H1 (cell line): Measurements from ENCODE around the gene SVEP1. TPM values are rescaled to one million over a fixed set of nuclear protein-coding genes. Genes with fewer than 3 reads are reported as not detected.

Source experiments
- CTCF ChIA-PET: fragments of 300-600 bp; sonication (Branson Sonifier 250); formaldehyde crosslinking; loops from one replicate; lab custom pipeline; 2021; ENCODE audit not compliant: partially characterized antibody; lab: Charles Lee
- POLR2A ChIA-PET: fragments of 300-600 bp; sonication (Branson Sonifier 250); formaldehyde crosslinking; loops from one replicate; lab custom pipeline; 2021; ENCODE audit warnings: inconsistent platforms; ENCODE audit not compliant: partially characterized antibody; lab: Charles Lee
- DNase-seq, 2 experiments: peaks; one replicate each; pipeline versions ENCODE4 v3.0.0 to v3.0.0-alpha.2; 2010 to 2022; ENCODE audit warnings: low spot score in 2 of 2, low read depth in 1 of 2, mixed read lengths in 1 of 2
- FAIRE-seq: peaks from 2 replicates; lab custom pipeline; 2011; peaks lifted over from hg19 to GRCh38; lab: Jason Lieb, UNC
- H2AFZ ChIP-seq: 2 replicates; pipeline ENCODE4 v1.8.1; 2012; ENCODE audit warnings: low read length, inconsistent platforms
- H2AK5ac ChIP-seq: 2 replicates; pipeline ENCODE4 v1.6.1; 2013; ENCODE audit warnings: low read depth, low read length
- H2BK120ac ChIP-seq: replicated peaks from 2 replicates; pipeline ENCODE3; 2013; ENCODE audit warnings: low read depth, low read length, inconsistent platforms
- H2BK12ac ChIP-seq: 2 replicates; pipeline ENCODE4 v1.6.1; 2013; ENCODE audit warnings: low read depth, low read length
- H2BK15ac ChIP-seq: 2 replicates; pipeline ENCODE4 v1.6.1; 2013; ENCODE audit warnings: low read length
- H2BK20ac ChIP-seq: 2 replicates; pipeline ENCODE4 v1.6.1; 2013; ENCODE audit warnings: low read length
- H2BK5ac ChIP-seq: 2 replicates; pipeline ENCODE4 v1.6.1; 2013; ENCODE audit warnings: low read depth, low read length
- H3K14ac ChIP-seq: 2 replicates; pipeline ENCODE4 v1.6.1; 2013; ENCODE audit warnings: inconsistent platforms; ENCODE audit not compliant: insufficient read length
- H3K18ac ChIP-seq: 2 replicates; pipeline ENCODE4 v1.6.1; 2013; ENCODE audit warnings: low read length; ENCODE audit errors: extremely low read depth
- H3K23ac ChIP-seq: 2 replicates; pipeline ENCODE4 v1.6.1; 2013; ENCODE audit warnings: inconsistent platforms; ENCODE audit not compliant: insufficient read length
- H3K23me2 ChIP-seq: 2 replicates; pipeline ENCODE4 v1.6.1; 2013; ENCODE audit warnings: low read depth, low read length
- H3K27ac ChIP-seq: 2 replicates; pipeline ENCODE4 v1.6.1; 2011; ENCODE audit warnings: low read depth, low read length, inconsistent platforms
- H3K27me3 ChIP-seq, 4 experiments: replicated peaks in 1 of 4; 1 replicate in 1 of 4; 2 replicates in 3 of 4; pipeline versions ENCODE4 v1.6.1 to v1.8.1; 2011 to 2013; ENCODE audit warnings: low read length in 3 of 4, mild to moderate bottlenecking in 3 of 4, inconsistent platforms in 2 of 4, mixed read lengths in 2 of 4, moderate library complexity in 1 of 4; ENCODE audit not compliant: control insufficient read depth in 3 of 4, insufficient read depth in 3 of 4; ENCODE audit errors: extremely low read depth in 1 of 4
- H3K36me3 ChIP-seq, 4 experiments: 2 replicates each; pipeline versions ENCODE4 v1.6.1 to v1.8.1; 2011 to 2013; ENCODE audit warnings: mild to moderate bottlenecking in 4 of 4, low read length in 3 of 4, moderate library complexity in 2 of 4, control low read depth in 1 of 4, inconsistent platforms in 1 of 4; ENCODE audit not compliant: insufficient read depth in 4 of 4, control insufficient read depth in 2 of 4
- H3K4ac ChIP-seq: replicated peaks from 2 replicates; pipeline ENCODE3; 2013; ENCODE audit warnings: low read length, low read depth, mixed read lengths, inconsistent platforms; ENCODE audit not compliant: insufficient read length
- H3K4me1 ChIP-seq, 4 experiments: replicated peaks in 1 of 4; 1 replicate in 1 of 4; 2 replicates in 3 of 4; pipeline versions ENCODE4 v1.6.1 to v1.8.1; 2011 to 2013; ENCODE audit warnings: low read length in 3 of 4, inconsistent platforms in 2 of 4, mixed read lengths in 1 of 4; ENCODE audit not compliant: insufficient read depth in 4 of 4, control insufficient read depth in 3 of 4
- H3K4me2 ChIP-seq, 2 experiments: 2 replicates each; pipeline versions ENCODE4 v1.6.1 to v1.8.1; 2011 to 2013; ENCODE audit warnings: low read depth in 2 of 2, low read length in 2 of 2, control low read depth in 1 of 2, inconsistent platforms in 1 of 2, mild to moderate bottlenecking in 1 of 2; ENCODE audit not compliant: insufficient read depth in 1 of 2
- H3K4me3 ChIP-seq, 4 experiments: fragments of 200-600, 300-600 bp in 1 of 4; sonication (generic), shearing (Covaris generic), sonication (Bioruptor Twin) in 1 of 4; 2 replicates each; pipeline versions ENCODE4 v1.5.1 to v1.8.1; 2011 to 2016; ENCODE audit warnings: low read length in 4 of 4, low read depth in 3 of 4, control low read depth in 2 of 4, inconsistent platforms in 2 of 4, mild to moderate bottlenecking in 2 of 4, mixed read lengths in 1 of 4, moderate library complexity in 1 of 4; ENCODE audit not compliant: insufficient read depth in 2 of 4; ENCODE audit errors: extremely low read depth in 1 of 4
- H3K56ac ChIP-seq: replicated peaks from 2 replicates; pipeline ENCODE3; 2013; ENCODE audit warnings: low read depth, mild to moderate bottlenecking, mixed read lengths, low read length, inconsistent platforms; ENCODE audit not compliant: insufficient read length
- H3K79me1 ChIP-seq: 2 replicates; pipeline ENCODE4 v1.6.1; 2013; ENCODE audit warnings: low read depth, low read length, control low read depth
- H3K79me2 ChIP-seq, 2 experiments: 2 replicates each; pipeline versions ENCODE4 v1.6.1 to v1.8.1; 2012 to 2013; ENCODE audit warnings: low read length in 2 of 2, mild to moderate bottlenecking in 2 of 2, inconsistent platforms in 1 of 2; ENCODE audit not compliant: insufficient read depth in 2 of 2, control insufficient read depth in 1 of 2
- H3K9ac ChIP-seq, 4 experiments: replicated peaks in 1 of 4; 1 replicate in 1 of 4; 2 replicates in 3 of 4; pipeline versions ENCODE4 v1.6.1 to v1.8.1; 2011 to 2013; ENCODE audit warnings: low read depth in 3 of 4, low read length in 3 of 4, control low read depth in 2 of 4, mild to moderate bottlenecking in 2 of 4, moderate library complexity in 2 of 4, inconsistent platforms in 1 of 4; ENCODE audit errors: extremely low read depth in 1 of 4
- H3K9me3 ChIP-seq, 2 experiments: 2 replicates each; pipeline versions ENCODE4 v1.6.1 to v1.8.1; 2012 to 2013; ENCODE audit warnings: mild to moderate bottlenecking in 2 of 2, moderate library complexity in 2 of 2, control low read depth in 1 of 2, inconsistent platforms in 1 of 2, low read depth in 1 of 2, low read length in 1 of 2, mixed read lengths in 1 of 2; ENCODE audit not compliant: insufficient read depth in 2 of 2
- H4K20me1 ChIP-seq, 2 experiments: replicated peaks in 1 of 2; 2 replicates each; pipeline versions ENCODE3 to v1.8.1; 2011 to 2013; ENCODE audit warnings: inconsistent platforms in 2 of 2, low read length in 2 of 2, mild to moderate bottlenecking in 1 of 2; ENCODE audit not compliant: insufficient read depth in 2 of 2, control insufficient read depth in 1 of 2
- H4K5ac ChIP-seq: 2 replicates; pipeline ENCODE4 v1.6.1; 2013; ENCODE audit warnings: low read length, low read depth, mixed read lengths, inconsistent platforms; ENCODE audit not compliant: insufficient read length
- H4K8ac ChIP-seq: 2 replicates; pipeline ENCODE4 v1.8.0; 2013; ENCODE audit warnings: mild to moderate bottlenecking, moderate library complexity, low read length, inconsistent platforms; ENCODE audit not compliant: insufficient read depth; ENCODE audit errors: extremely low read depth
- H4K91ac ChIP-seq: replicated peaks from 2 replicates; pipeline ENCODE3; 2013; ENCODE audit warnings: low read length, mixed read lengths, inconsistent platforms; ENCODE audit not compliant: insufficient read length
- BRCA1 ChIP-seq: IDR thresholded peaks from 2 replicates; pipeline ENCODE4 v1.6.1; 2012; ENCODE audit warnings: low read depth, low read length, improper control_type of control experiment
- CBX5 ChIP-seq: fragments of 300-800, 300-1000 bp; sonication (generic); IDR thresholded peaks from 2 replicates; pipeline ENCODE4 v1.7.1; 2016; ENCODE audit warnings: antibody characterized with exemption, low read length, low read depth
- CREB1 ChIP-seq: IDR thresholded peaks from 2 replicates; pipeline ENCODE4 v1.6.1; 2012; ENCODE audit warnings: inconsistent platforms
- KDM4A ChIP-seq: IDR thresholded peaks from one replicate; pipeline ENCODE4 v1.7.1; 2012; ENCODE audit warnings: low read depth, mild to moderate bottlenecking, moderate library complexity, low read length, inconsistent platforms; ENCODE audit not compliant: severe bottlenecking
- KDM5A ChIP-seq: fragments of 200-600 bp; IDR thresholded peaks from 2 replicates; pipeline ENCODE4 v1.7.1; 2012; ENCODE audit warnings: mild to moderate bottlenecking, low read length, inconsistent platforms, mixed read lengths
- SIRT6 ChIP-seq: IDR thresholded peaks from one replicate; pipeline ENCODE4 v1.7.1; 2012; ENCODE audit warnings: low read length, inconsistent platforms
- TCF12 ChIP-seq: IDR thresholded peaks from 2 replicates; pipeline ENCODE4 v1.6.1; 2011; ENCODE audit warnings: low read depth, mild to moderate bottlenecking, low read length
- WGBS, 2 experiments: shearing (Covaris generic) in 1 of 2; methylation state at CpG; one replicate each; pipeline versions ENCODE4 v1.1.6 to v1.1.7; 2013 to 2015; ENCODE audit warnings: low lambda C conversion rate in 2 of 2, mixed read lengths in 2 of 2, inconsistent platforms in 1 of 2, low coverage in 1 of 2, missing lambda C conversion rate in 1 of 2; ENCODE audit not compliant: insufficient replicate concordance in 2 of 2, insufficient coverage in 1 of 2, insufficient read length in 1 of 2; ENCODE audit errors: extremely low coverage in 1 of 2, missing lambda C conversion rate in 1 of 2; 5-methylcytosine and 5-hydroxymethylcytosine counted together
- polyA plus RNA-seq, 7 experiments: library from polyadenylated mRNA; depleted of rRNA in 3 of 7; stranded (reverse) in 5 of 7; unstranded in 2 of 7; fragments of >200 nt in 5 of 7; fragments of 200-250 nt in 2 of 7; gene quantifications; 1 replicate in 5 of 7; 2 replicates in 1 of 7; 4 replicates in 1 of 7; pipeline versions ENCODE4 v1.2.1 to v1.2.3, GENCODE V29; 2011 to 2013; ENCODE audit warnings: missing spikeins in 2 of 7, mixed read lengths in 2 of 7
- total RNA-seq: library from RNA; stranded (reverse); fragmentation: NEBNext Ultra II Directional; extraction: Animal tissue kit (Norgen Biotek cat#: 25700); gene quantifications from 2 replicates; pipeline ENCODE4 v1.2.1, GENCODE V29; 2021
- TF ChIP-seq, protein P1 (sequence below): IDR thresholded peaks from 2 replicates; pipeline ENCODE4 v1.6.1; 2011; ENCODE audit warnings: low read length, improper control_type of control experiment
- TF ChIP-seq, protein P2 (sequence below): IDR thresholded peaks from 2 replicates; pipeline ENCODE4 v1.6.1; 2012; ENCODE audit warnings: low read length, inconsistent platforms

SVEP1 gene
- total and polyA plus RNA-seq, 2 of the 8 experiments (the other 6 are each of a cell fraction or from before 2014, with no cell fraction given), result 0.11 to 0.37 TPM

- no peak overlapping the region for H3K14ac ChIP-seq
- DNase-seq, result no peak
- peaks cover 11% of the 10 kb centered on the region for H3K23me2 ChIP-seq
- TF ChIP-seq TCF12, result no peak
- no peak for TF ChIP-seq CREB1
- no peak for TF ChIP-seq CBX5
- TF ChIP-seq KDM4A, result no peak
- TF ChIP-seq, protein P1, sequence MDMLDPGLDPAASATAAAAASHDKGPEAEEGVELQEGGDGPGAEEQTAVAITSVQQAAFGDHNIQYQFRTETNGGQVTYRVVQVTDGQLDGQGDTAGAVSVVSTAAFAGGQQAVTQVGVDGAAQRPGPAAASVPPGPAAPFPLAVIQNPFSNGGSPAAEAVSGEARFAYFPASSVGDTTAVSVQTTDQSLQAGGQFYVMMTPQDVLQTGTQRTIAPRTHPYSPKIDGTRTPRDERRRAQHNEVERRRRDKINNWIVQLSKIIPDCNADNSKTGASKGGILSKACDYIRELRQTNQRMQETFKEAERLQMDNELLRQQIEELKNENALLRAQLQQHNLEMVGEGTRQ, result no peak
- TF ChIP-seq SIRT6, result no peak
- TF ChIP-seq BRCA1, result no peak
- TF ChIP-seq, protein P2, sequence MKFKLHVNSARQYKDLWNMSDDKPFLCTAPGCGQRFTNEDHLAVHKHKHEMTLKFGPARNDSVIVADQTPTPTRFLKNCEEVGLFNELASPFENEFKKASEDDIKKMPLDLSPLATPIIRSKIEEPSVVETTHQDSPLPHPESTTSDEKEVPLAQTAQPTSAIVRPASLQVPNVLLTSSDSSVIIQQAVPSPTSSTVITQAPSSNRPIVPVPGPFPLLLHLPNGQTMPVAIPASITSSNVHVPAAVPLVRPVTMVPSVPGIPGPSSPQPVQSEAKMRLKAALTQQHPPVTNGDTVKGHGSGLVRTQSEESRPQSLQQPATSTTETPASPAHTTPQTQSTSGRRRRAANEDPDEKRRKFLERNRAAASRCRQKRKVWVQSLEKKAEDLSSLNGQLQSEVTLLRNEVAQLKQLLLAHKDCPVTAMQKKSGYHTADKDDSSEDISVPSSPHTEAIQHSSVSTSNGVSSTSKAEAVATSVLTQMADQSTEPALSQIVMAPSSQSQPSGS, result no peak
- TF ChIP-seq KDM5A, result no peak
- H3K56ac ChIP-seq, result no peak overlapping the region
- no peak overlapping the region for H3K4ac ChIP-seq
- no peaks in the 10 kb centered on the region for H3K79me2 ChIP-seq
- H3K79me1 ChIP-seq, result no peaks in the 10 kb centered on the region
- H3K4me2 ChIP-seq, result no peak overlapping the region
- no peak overlapping the region for H3K18ac ChIP-seq
- H2BK5ac ChIP-seq, result no peak overlapping the region
- no peak overlapping the region for H2BK20ac ChIP-seq
- H3K23ac ChIP-seq, result no peak overlapping the region
- H3K36me3 ChIP-seq, result no peaks in the 10 kb centered on the region
- H3K27ac ChIP-seq, result no peak overlapping the region
- no peaks in the 10 kb centered on the region for H3K9me3 ChIP-seq
- no peak overlapping the region for H2BK15ac ChIP-seq
- ChIA-PET CTCF (interaction anchor here (0.6 kb wide), 1 partner anchor 730 kb away, joined by 3 read pairs; no protein-coding TSS in a partner anchor), POLR2A (no interaction called here)
- H2BK120ac ChIP-seq, result no peak overlapping the region
- peaks cover 0 to 12% (median 8%) of the 10 kb centered on the region in 4 experiments; a peak in 4 of 7 replicates for H3K4me1 ChIP-seq
- peaks cover 9 to 36% (median 30%) of the 10 kb centered on the region in 4 experiments for H3K27me3 ChIP-seq
- no peak for FAIRE-seq
- H4K5ac ChIP-seq, result no peak overlapping the region
- H2BK12ac ChIP-seq, result no peak overlapping the region
- H2AFZ ChIP-seq, result no peak overlapping the region
- H4K8ac ChIP-seq, result no peak overlapping the region
- H4K20me1 ChIP-seq, result no peaks in the 10 kb centered on the region
- no peak overlapping the region for H3K9ac ChIP-seq
- H3K4me3 ChIP-seq, result no peak overlapping the region
- H4K91ac ChIP-seq, result no peak overlapping the region
- no peak overlapping the region for H2AK5ac ChIP-seq
- WGBS, 2 experiments, result 91% methylated on average over 4 of the region's 4 CpGs; no CpG with 5 or more reads in 1 of the 2 experiments
These were observed 3.7 kb upstream of the SVEP1 start for GRCh38 chr9:110583237-110583636.
